Esophagus squamous epithelium (tissue), 4 donors: ENCODE measurements around the gene IQSEC1.

ENCODE experiments used
- CTCF ChIP-seq, 6 experiments: fragments of 450-650 bp in 4 of 6; fragments of 200-600 bp in 2 of 6; sonication (generic) in 2 of 6; IDR thresholded peaks; one replicate each; pipeline ENCODE4 v1.5.1; 2016 to 2019; ENCODE audit warnings: antibody characterized with exemption in 6 of 6, mild to moderate bottlenecking in 4 of 6, moderate library complexity in 4 of 6
- POLR2A ChIP-seq, 4 donors: fragments of 450-650 bp; IDR thresholded peaks; one replicate each; pipeline ENCODE4 v1.6.1; 2017; ENCODE audit warnings: antibody characterized with exemption in 4 of 4, mild to moderate bottlenecking in 4 of 4, moderate library complexity in 3 of 4

GRCh38 chr3:12983319-12983718, 89.9 kb downstream of the IQSEC1 start:
- TF ChIP-seq CTCF (IDR thresholded peaks at IDR 0.05) (no peak), POLR2A (IDR thresholded peaks at IDR 0.05) (no peak)
